WI38 (cell line): ENCODE data around the gene UNC93B1.
A peak's percentile ranks its signal among the peaks of the same experiment; 100 is the strongest.

Experiments used
- H3K4me3 ChIP-seq: 2 replicates; pipeline ENCODE4 v1.5.1; 2011; ENCODE audit warnings: low read depth, mild to moderate bottlenecking, control low read depth, low read length
- TF ChIP-seq, protein P1 (sequence below): IDR thresholded peaks from 2 replicates; pipeline ENCODE4 v1.5.1; 2012; ENCODE audit warnings: low read depth, mild to moderate bottlenecking, control low read depth, low read length

UNC93B1 gene

DNA sequence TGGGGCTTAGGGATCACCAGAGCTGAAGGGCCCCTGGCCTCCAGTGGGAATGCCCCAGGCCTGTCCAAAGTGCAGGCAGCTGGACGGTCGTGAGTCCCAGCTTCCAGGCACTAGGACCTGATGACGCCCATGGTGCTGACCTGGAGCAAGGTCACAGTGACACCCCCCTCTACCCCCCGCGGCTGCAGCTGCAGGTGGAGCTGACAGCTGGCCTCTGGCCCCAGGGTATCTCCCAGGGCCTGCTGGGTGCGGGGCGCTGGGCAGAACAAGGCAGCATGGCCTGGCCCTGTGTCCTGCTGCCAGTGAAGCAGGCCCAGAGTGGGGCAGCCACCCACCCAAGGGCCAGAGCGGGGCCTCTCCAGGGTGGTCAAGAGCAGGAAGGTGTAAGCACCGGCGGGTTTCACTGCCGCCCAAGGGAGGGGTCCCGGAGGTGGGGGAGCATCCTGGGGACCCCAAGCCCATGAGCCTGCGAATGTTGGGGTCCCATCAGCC lies 34.4 kb upstream of the UNC93B1 start:
- TF ChIP-seq, protein P1, sequence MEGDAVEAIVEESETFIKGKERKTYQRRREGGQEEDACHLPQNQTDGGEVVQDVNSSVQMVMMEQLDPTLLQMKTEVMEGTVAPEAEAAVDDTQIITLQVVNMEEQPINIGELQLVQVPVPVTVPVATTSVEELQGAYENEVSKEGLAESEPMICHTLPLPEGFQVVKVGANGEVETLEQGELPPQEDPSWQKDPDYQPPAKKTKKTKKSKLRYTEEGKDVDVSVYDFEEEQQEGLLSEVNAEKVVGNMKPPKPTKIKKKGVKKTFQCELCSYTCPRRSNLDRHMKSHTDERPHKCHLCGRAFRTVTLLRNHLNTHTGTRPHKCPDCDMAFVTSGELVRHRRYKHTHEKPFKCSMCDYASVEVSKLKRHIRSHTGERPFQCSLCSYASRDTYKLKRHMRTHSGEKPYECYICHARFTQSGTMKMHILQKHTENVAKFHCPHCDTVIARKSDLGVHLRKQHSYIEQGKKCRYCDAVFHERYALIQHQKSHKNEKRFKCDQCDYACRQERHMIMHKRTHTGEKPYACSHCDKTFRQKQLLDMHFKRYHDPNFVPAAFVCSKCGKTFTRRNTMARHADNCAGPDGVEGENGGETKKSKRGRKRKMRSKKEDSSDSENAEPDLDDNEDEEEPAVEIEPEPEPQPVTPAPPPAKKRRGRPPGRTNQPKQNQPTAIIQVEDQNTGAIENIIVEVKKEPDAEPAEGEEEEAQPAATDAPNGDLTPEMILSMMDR: no peak
- H3K4me3 ChIP-seq: peak overlapping the region; percentile 68

DNA sequence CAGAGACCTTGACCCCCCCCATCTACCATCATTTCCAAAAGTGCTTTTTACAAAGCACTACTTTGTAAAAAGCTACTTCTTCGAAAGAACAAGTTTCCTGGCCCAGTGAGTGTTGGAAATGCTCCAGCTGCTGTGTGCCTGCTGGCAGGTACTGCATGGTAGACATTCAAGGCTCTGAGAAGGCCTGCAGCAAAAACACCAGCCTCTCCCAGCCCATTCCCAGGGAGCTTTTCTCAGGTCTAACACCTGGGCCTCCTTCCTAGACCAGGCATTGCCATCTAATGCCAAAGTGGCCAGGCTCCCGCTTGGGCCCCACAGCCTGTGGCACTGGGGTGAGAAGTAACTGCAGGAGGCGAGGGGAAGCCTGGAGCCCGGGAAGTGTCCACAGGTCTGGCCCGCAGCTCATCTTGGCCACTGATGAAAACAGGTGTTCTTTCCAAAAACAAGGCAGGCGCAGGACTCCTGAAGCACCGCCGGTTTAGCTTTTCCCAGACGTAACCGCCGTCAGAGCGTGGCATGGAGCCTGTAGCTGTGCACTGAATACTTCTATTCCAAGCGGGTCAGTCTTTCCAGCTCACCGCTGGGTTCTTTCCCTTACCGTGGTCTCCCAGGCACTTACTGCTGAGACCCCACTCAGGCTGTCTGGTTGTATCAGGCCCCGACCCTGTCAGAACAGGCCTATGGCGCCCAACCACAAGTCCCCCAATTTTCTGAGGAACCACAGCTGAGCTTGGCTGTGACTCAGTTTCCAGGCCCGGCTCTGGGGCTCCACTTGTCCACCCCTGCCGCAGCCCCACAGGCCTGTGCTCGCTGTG lies 33.7 kb upstream of the UNC93B1 start:
- no peak overlapping the region for H3K4me3 ChIP-seq

DNA sequence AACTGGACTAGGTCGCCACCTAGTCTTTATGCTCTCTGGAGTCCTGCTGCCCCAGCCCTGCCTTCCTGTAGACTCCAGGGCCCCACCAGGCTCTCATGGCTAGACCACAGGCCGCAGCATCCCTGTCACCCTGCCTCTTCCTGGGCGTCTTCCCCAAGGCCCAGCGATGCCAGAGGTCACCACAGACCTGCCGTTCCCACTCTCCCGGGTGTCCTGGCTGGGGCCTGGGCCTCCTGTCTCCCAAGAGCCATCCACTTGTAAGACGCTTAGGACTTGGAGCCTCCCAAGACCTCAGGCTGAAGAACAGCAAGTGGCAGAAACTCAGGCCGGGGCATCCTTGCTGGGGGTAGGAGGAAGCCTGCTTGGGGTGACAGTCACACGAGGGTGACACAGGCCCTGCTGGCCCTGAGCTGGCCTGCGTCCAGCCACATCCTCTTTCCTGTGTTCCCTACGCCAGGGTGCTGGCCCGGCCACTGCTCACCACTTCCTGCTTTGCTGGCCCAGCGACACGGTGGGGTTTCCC lies 32.9 kb upstream of the UNC93B1 start:
- no peak overlapping the region for H3K4me3 ChIP-seq
- TF ChIP-seq, protein P1: no peak

More for the DNA sequence above, 33.7 kb upstream of the UNC93B1 start:
- TF ChIP-seq, protein P1: no peak

DNA sequence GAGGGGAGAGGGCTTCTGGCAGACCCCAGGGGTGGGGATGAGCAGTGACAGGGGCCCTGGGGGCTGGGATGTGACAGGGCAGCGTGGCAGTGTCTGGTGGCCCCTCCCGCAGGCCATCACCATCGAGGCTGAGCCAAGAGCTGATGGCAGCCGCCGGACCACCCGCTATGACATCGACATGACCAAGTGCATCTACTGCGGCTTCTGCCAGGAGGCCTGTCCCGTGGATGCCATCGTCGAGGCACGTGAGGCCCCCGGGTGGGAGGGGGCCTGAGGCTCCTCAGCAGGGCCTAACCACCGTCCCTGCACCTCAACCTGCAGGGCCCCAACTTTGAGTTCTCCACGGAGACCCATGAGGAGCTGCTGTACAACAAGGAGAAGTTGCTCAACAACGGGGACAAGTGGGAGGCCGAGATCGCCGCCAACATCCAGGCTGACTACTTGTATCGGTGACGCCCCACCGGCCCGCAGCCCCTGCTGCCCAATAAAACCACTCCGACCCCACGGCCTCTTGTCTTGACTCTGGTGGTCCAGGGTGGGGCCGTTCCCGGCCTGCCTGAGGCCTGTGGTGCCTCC lies 32.3 kb upstream of the UNC93B1 start:
- H3K4me3 ChIP-seq: no peak overlapping the region
- TF ChIP-seq, protein P1: no peak

DNA sequence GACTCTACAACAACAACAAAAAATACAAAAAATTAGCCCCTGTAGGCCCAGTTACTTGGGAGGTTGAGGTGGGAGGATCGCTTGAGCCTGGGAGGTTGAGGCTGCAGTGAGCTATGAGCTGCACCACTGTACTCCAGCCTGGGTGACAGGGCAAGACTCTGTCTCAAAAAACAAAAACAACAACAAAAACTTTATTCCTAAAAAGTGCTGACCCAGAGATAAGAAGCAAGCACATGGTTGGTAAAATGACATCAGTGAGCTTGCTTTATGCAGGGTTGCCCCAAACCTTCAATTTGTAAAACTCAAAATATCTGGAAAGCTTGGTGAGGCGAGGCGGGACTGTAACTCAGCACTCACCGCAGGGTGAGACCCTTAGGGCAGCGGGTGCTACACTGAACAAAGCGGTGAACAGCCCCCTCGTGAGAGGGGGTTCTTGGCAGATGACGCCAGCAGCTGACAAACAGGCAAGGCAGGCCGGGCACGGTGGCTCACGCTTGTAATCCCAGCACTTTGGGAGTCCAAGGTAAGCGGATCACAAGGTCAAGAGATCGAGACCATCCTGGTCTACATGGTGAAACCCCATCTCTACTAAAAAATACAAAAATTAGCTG lies 31.5 kb upstream of the UNC93B1 start:
- no peak overlapping the region for H3K4me3 ChIP-seq
- TF ChIP-seq, protein P1: no peak

DNA sequence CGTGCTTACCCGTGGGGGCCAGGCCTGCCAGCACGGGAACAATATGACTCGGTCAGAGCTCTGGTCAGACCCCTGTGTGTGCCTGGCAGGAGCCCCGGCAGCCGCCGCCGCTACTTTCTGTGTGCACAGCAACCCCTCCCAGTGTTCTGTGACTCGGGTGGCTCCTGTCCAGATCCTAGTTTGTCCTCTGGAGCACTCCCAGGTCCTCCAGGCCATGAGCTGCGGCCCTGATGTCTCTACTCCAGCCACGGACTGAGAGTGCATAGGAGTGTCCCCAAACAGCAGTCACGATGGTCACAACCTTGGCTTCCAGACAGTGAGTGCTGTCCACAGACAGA lies 29.8 kb upstream of the UNC93B1 start:
- TF ChIP-seq, protein P1: no peak
- H3K4me3 ChIP-seq: no peak overlapping the region
